Measurements from ENCODE around the gene ZC3H18.

DNA sequence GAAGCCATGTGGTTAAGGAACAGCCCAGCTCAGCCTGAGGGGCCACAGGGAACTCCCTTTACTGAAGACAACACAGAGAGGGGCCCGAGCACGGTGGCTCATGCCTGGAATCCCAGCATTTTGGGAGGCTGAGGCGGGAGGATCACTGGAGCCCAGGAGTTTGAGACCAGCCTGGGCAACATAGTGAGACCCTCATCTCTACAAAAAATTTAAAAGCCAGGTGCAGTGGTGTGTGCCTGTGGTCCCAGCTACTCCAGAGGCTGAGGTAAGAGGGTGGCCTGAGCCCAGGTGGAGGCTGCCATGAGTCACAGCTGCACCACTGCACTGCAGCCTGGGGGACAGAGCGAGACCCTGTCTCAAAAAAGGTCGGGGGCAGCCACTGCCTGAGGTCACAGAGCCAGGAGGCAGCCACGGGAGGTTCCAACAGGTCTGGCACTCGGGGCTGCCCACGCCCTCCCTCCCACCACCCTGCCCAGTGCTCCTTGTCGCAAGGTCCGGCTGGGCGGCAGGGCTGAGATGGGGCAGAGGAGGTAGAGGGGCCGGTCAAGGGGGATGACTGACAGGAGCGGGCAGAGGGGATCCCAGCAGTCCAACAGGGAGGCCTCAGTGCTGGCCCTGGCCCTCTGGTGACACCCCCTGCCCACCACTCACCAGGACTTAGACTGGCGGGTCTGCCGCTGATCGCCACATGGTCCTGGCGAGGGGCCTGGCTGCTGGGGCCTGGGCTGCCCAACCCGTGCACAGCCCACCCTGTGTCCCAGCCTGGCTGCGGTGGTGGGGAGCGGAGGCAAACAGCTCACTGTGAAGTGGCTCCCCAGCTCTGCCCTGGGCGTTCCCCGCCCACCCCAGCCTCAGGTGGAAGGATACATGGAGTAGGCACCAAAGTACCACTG, 77.2 kb downstream of the ZC3H18 start:
- TF ChIP-seq, protein P1, sequence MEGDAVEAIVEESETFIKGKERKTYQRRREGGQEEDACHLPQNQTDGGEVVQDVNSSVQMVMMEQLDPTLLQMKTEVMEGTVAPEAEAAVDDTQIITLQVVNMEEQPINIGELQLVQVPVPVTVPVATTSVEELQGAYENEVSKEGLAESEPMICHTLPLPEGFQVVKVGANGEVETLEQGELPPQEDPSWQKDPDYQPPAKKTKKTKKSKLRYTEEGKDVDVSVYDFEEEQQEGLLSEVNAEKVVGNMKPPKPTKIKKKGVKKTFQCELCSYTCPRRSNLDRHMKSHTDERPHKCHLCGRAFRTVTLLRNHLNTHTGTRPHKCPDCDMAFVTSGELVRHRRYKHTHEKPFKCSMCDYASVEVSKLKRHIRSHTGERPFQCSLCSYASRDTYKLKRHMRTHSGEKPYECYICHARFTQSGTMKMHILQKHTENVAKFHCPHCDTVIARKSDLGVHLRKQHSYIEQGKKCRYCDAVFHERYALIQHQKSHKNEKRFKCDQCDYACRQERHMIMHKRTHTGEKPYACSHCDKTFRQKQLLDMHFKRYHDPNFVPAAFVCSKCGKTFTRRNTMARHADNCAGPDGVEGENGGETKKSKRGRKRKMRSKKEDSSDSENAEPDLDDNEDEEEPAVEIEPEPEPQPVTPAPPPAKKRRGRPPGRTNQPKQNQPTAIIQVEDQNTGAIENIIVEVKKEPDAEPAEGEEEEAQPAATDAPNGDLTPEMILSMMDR (IDR thresholded peaks at IDR 0.05), result no peak
- TF ChIP-seq ZFX (IDR thresholded peaks at IDR 0.05; ENCODE audit: borderline replicate concordance), result no peak
